ENCODE measurements around the gene GDA. TPM values are rescaled to one million over a fixed set of nuclear protein-coding genes. Genes with fewer than 3 reads are reported as not detected.

Gene GDA
- total and polyA plus RNA-seq, 4 donors, result 0.37 to 24.4 (median 19.5) TPM

GRCh38 chr9:72262063-72262462 is 112.8 kb downstream of the GDA start:
- H3K27ac ChIP-seq (ENCODE audit: low read depth in 1 of 2, low read length in 2 of 2), result no peak overlapping the region
- H3K27me3 ChIP-seq (ENCODE audit: control insufficient read depth in 4 of 4, insufficient read depth in 4 of 4, low read length in 3 of 4), result no peaks in the 10 kb centered on the region
- no peak for DNase-seq (ENCODE audit: low spot score)
- no peaks in the 10 kb centered on the region for H3K4me1 ChIP-seq (ENCODE audit: control insufficient read depth in 4 of 4, insufficient read depth in 4 of 4, low read length in 3 of 4)
- H3K36me3 ChIP-seq (ENCODE audit: control insufficient read depth in 4 of 4, insufficient read depth in 3 of 4, low read depth in 1 of 4, low read length in 3 of 4), result no peaks in the 10 kb centered on the region
- no peak overlapping the region for H3K9ac ChIP-seq (ENCODE audit: low read depth in 1 of 2, low read length in 2 of 2)
- H3K4me3 ChIP-seq (ENCODE audit: low read depth in 1 of 3, low read length in 3 of 3), result no peak overlapping the region
- H3K9me3 ChIP-seq (ENCODE audit: control insufficient read depth in 4 of 4, low read length in 3 of 4), result no peaks in the 10 kb centered on the region
- 22% methylated on average over 2 of the region's 2 CpGs for WGBS
- TF ChIP-seq JUND (IDR thresholded peaks at IDR 0.05), result no peak
- TF ChIP-seq SP1 (IDR thresholded peaks at IDR 0.05), result no peak
- no peak for TF ChIP-seq REST (IDR thresholded peaks at IDR 0.05)
- TF ChIP-seq RAD21 (IDR thresholded peaks at IDR 0.05), result no peak
- no peak for TF ChIP-seq TAF1 (conservative IDR thresholded peaks at IDR 0.05)
- TF ChIP-seq HNF4A (conservative IDR thresholded peaks at IDR 0.05), result no peak
- no peak for TF ChIP-seq YY1 (IDR thresholded peaks at IDR 0.05)
- no peak for TF ChIP-seq GABPA (IDR thresholded peaks at IDR 0.05 in 1 of 2, conservative IDR thresholded peaks at IDR 0.05 in 1 of 2)
- TF ChIP-seq ATF3 (IDR thresholded peaks at IDR 0.05), result no peak
- no peak for TF ChIP-seq RXRA (IDR thresholded peaks at IDR 0.05)
- TF ChIP-seq NR2F2 (IDR thresholded peaks at IDR 0.05), result no peak
- no peak for TF ChIP-seq HNF4G (IDR thresholded peaks at IDR 0.05)
- no peak for TF ChIP-seq FOXA1 (IDR thresholded peaks at IDR 0.05)
- TF ChIP-seq EGR1 (IDR thresholded peaks at IDR 0.05; ENCODE audit: low read depth in 2 of 2), result no peak
- no peak for TF ChIP-seq FOXA2 (IDR thresholded peaks at IDR 0.05)
- TF ChIP-seq ZBTB33 (IDR thresholded peaks at IDR 0.05), result no peak

DNA sequence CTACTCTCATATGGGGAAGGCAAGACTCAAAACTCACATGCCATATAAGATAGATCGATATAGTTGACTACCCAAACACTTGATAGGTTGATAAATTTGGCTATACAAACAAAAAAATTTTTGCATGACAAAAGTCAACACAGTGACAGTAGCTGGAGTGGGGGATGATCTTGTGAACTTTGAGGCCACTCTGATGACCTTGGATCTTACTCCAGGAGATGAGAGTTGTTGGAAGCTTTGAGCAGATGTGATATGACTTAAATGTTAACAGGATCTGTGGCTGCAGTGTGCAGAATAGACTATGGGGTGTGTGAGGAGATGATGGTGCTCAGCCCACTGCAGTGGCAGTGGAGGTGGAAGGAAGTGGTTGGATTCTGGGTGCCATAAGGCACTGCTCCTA is 114.3 kb downstream of the GDA start:
- H3K4me3 ChIP-seq (ENCODE audit: low read depth in 1 of 3, low read length in 3 of 3), result no peak overlapping the region
- no peaks in the 10 kb centered on the region for H3K27me3 ChIP-seq (ENCODE audit: control insufficient read depth in 4 of 4, insufficient read depth in 4 of 4, low read length in 3 of 4)
- H3K9ac ChIP-seq (ENCODE audit: low read depth in 1 of 2, low read length in 2 of 2), result no peak overlapping the region
- 82% methylated on average over 1 of the region's 1 CpG for WGBS
- no peaks in the 10 kb centered on the region for H3K36me3 ChIP-seq (ENCODE audit: control insufficient read depth in 4 of 4, insufficient read depth in 3 of 4, low read depth in 1 of 4, low read length in 3 of 4)
- no peak for DNase-seq (ENCODE audit: low spot score)
- no peaks in the 10 kb centered on the region for H3K4me1 ChIP-seq (ENCODE audit: control insufficient read depth in 4 of 4, insufficient read depth in 4 of 4, low read length in 3 of 4)
- no peak for TF ChIP-seq FOXA2 (IDR thresholded peaks at IDR 0.05)
- TF ChIP-seq RAD21 (IDR thresholded peaks at IDR 0.05), result no peak
- TF ChIP-seq FOXA1 (IDR thresholded peaks at IDR 0.05), result no peak
- TF ChIP-seq ATF3 (IDR thresholded peaks at IDR 0.05), result no peak
- no peak for TF ChIP-seq EGR1 (IDR thresholded peaks at IDR 0.05; ENCODE audit: low read depth in 2 of 2)
- no peak for TF ChIP-seq HNF4A (conservative IDR thresholded peaks at IDR 0.05)
- no peak for TF ChIP-seq SP1 (IDR thresholded peaks at IDR 0.05)
- TF ChIP-seq HNF4G (IDR thresholded peaks at IDR 0.05), result no peak
- TF ChIP-seq ZBTB33 (IDR thresholded peaks at IDR 0.05), result no peak
- no peak overlapping the region for H3K27ac ChIP-seq (ENCODE audit: low read depth in 1 of 2, low read length in 2 of 2)
- H3K9me3 ChIP-seq (ENCODE audit: control insufficient read depth in 4 of 4, low read length in 3 of 4), result no peaks in the 10 kb centered on the region
